GM19240 (cell line): ENCODE results near the gene UCK2.

ENCODE experiments used
- DNase-seq: peaks from one replicate; pipeline ENCODE4 v3.0.0; 2011; ENCODE audit warnings: low spot score; ENCODE audit not compliant: insufficient read length

Gene UCK2

DNA sequence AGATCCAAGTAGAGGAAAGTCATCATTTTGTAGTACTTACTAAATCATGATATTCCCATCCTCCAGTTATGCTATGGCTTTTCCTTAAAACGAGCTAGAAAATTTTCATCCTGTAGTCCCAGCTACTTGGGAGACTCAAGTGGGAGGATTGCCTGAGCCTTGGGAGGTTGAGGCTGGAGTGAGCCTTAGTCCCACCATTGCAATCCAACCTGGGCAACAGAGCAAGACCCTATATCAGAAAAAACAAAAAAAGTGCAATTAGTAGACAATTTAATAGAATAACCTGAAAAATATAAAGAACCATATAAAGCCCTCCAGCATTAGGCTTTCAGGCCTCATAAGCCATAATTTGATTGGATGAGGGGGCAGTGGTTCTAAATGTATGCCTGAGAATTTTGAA, 6.8 kb downstream of the UCK2 start:
- DNase-seq, result no peak

DNA sequence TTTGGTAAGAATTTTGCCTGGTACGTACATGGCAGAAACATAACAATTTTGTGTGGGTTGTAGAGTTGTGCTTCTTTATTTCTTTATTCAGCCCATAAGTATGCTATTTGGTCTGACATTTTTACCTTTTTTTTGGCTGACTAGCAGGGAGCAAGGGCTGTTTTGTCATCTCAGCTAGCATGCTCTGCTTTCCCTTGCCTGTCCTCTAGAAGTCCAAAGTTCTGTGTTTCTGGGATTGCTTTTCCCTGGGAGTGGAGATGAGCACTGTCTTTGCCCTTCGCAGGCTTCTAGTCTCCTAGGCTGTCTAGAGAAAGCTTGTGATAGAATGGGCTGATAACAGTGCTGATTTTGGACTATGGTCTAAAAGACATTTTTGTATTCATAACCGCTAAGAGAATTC, 7.5 kb downstream of the UCK2 start:
- DNase-seq, result no peak

DNA sequence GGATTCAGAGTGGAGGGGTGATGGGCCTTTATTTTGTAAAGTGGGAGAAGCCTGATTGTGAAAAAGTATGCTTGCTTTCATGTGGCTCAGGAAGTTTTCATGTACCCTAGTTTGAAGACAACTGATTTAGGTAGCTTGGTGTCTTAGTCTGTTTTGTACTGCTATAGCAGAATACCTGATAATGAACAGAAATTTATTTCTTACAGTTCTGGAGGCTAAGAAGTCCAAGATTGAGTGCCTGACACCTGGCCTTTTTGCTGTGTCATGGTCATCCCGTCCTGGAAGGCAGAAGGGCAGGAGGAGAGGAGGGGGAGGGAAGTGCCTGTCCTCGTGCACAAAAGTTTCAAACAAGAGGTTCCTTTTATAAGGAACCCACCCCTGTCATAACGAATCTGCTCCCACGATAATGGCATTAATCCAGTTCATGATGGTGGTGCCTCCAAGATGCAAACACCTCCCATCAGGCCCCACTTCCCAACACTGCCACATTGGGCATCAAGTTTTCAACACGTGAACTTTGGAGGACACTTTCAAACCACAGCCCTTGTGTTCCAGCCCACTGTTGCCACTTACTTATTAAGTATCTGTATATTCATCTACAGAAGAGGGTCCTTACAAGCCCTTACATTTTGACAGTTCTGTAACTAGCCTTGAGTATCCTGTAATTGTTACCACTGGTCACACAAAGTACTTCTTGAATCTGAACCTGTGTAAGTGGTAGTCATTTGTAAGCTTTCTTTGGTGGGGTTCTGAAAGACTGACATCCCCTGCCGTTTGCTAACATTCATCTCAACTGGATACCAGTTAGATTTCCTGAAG, 9.5 kb downstream of the UCK2 start:
- no peak for DNase-seq

DNA sequence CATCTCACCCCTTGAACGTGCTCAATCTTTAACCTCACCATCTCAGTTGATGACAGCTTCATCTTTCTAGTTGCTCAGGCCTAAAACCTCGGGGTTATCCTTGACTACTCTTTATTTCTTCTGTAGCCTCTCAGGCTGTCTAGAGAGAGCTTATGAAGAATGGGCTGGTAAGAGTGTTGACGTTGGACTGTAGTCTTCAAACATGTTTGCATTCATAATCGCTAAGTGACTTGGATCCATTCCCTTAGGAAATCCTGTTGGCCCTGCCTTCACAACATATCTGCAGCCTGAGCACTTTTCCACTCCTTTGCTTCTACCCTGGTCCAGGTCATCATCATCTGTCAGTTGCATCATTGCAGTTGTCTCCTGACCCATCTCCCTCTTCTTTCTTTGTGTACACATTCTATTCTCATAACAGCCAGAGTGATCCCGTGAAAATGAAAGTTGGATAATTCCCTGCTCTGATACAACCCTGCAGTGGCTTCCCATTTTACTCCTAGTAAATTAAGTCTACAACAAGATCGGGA, 10.5 kb downstream of the UCK2 start:
- no peak for DNase-seq

DNA sequence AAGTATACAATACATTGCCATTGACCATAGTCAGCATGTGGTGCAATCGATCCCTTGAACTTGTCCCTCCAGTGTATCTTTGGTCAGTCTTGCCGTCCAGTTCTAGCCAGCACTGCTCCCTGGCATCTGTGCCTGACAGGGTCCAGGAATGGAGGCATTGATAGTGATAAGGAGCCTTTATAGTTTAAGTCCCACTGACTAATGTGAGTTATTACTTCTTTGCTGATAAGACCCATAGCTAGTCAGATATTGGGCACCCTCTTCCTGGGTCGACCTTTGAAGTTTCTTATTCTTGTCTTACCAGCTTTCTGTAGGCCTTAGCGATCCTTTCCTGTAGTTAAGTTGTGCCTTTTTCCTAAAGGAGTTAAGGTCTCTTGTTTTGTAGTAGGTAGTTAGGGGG, 13.0 kb downstream of the UCK2 start:
- DNase-seq, result no peak

DNA sequence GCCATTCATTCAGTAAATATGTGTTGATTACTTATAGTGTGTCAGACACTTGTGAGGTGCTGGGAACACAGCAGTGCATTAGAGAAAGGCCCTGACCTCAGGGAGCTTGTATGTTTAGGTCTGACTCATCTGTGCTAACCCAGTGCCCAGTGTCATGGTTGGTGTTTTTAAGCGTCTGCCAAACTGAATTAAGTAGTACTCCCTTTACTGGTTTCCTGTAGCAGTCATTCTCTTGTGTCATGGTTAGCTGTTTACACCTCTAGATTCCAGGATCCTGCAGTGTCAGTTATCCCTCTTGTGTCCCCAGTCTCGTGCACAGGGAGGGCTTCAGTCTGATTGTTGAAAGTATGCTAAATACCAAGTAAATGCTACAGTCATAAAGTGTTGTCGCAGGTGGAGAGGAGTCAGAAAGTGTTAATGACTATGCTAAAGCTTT, 14.2 kb downstream of the UCK2 start:
- DNase-seq, result no peak

DNA sequence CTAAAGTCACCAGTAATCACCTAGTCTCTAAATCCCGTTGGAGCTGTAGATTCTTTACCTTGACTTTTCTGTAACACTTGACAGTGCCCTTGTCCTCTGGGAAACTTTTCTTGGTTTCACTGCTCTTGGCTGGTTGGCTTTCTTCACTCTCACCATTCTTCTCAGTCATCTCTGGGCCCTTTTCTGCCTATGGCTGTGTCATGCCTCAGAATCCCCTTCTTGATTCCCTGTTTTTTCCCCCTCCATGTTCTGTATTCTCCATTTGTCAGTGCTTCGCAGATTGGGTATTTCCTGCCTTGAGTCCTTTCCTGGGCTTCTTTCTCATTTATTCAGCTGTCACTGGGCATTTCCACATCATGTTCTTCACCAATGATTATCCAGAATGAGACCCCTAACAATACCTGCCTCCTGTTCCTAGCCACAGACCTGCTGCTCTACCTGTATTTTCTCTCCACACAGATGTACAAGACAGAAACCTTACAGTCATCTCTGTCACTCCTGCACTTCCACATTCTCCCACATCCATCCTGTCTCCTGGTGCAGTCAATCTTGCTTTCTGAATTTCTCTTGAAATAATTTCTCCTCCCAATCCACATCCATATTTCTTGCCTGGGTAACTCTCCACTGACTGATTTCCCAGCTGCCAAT, 14.7 kb downstream of the UCK2 start:
- no peak for DNase-seq

DNA sequence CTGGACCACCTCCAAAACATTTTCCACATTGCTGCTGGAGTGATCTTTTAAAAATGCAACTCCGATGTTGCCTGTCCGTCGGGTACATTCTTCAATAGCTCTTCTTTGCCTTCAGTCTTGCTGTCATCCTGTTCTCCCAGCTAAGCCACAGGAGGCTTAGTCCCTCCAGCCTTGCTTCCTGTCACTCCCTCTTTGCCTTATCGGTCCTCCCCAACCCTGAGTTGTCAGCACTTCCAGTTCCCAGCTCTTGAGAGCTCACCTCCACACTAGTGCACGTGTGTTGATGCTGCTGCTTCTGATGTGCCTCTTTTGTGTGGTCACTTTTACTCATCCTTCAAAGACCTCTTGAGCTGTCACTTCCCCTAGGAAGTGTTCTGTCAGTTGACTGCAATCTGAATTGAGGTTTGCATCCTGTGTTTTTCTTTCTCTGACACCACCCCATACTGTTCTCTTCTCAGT, 15.3 kb downstream of the UCK2 start:
- no peak for DNase-seq

DNA sequence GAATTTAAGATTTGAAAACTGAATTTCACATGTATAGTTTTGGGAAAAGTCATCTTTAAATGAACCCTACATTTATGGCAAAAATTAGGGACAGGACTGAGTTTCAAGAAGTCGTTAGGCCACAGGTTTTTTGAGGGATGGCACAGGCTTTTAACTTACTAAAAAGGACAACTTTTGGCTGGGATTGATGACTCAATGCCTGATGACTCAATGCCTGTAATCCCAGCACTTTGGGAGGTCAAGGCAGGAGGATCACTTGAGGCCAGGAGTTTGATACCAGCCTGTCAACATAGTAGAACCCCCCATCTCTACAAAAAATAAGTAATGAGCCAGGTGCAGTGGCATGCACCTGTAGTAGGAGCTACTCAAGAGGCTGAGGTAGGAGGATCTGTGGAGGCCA, 15.9 kb downstream of the UCK2 start:
- DNase-seq, result no peak

DNA sequence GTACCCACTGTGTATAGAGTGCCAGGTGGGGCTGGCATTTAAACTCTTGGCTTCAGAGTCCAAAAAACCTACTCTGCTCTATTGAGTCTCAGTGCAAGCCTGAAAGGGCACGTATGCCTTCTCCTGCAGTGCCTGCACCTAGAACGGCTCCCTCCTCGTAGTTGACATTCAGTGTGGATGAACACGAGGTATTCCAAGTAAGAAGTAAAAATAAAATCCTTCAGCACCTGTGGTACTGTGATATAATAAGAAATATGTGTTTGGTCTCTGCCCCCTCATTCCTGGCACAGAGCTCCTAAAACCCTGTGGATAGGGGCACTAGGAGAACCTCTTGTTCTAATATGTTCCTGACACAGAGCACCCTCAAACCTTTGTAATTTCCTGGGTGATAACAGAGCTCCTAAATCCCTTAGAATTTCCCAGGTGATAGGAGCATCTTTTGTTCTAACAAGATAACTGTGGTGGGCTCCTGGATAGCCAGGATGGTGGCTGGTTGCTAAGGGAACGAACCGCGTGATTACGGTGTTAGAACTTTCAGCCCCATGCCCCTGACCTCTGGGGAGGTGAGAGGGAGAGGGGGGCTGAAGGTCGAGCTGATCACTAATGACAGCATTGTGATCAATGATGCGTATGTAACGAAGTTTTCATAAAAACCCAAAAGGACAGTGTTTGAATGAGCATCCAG, 16.8 kb downstream of the UCK2 start:
- DNase-seq, result no peak

GRCh38 chr1:165844933-165845332, 17.5 kb downstream of the UCK2 start:
- DNase-seq, result no peak

DNA sequence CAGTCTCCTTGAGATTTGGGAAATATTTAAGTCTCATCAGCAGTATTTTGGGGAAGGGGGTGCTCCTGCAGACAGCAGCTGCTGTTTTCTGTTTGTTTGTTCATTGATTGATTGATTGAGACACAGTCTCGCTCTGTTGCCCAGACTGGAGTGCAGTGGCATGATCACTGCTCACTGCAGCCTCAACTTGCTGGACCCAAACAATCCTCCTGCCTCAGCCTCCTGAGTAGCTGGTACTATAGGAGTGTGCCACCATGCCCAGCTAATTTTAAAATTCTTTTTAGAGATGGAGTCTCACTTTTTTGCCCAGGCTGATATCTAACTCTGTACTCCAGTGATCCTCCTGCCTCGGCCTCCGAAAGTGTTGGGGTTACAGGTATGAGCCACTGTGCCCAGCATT, 18.2 kb downstream of the UCK2 start:
- DNase-seq, result no peak

DNA sequence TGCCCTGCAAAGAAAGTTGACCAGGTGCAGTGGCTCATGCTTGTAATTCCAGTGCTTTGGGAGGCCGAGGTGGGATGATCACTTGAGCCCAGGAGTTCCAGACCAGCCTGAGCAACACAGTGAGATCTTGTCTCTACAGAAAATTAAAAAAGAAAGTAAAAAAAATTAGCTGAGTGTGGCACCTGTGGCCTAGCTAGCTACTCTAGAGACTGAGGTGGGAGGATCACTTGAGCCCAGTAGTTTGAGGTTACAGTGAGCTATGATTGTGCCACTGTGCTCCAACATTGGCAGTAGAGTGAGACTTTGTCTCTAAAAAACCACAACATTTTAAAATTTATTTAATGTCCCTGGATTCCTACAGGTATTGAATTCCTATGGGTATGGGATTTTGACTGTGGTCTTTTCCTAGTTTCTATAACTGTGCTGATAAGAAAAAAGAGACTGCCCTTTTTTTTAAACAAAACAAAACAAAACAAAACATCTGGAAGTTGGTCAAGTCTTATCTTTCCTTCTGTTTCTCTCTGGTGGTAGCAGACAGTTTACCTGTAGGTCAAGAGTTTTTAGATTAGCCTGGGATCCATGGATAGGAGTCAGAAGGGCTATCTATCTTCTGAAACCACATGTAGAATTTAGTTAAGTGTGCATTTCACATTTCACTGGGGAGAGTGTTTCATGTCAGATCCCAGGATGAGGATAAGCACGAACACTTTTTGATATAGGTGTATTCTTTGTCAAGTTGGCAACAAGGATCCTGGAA, 18.8 kb downstream of the UCK2 start:
- no peak for DNase-seq

DNA sequence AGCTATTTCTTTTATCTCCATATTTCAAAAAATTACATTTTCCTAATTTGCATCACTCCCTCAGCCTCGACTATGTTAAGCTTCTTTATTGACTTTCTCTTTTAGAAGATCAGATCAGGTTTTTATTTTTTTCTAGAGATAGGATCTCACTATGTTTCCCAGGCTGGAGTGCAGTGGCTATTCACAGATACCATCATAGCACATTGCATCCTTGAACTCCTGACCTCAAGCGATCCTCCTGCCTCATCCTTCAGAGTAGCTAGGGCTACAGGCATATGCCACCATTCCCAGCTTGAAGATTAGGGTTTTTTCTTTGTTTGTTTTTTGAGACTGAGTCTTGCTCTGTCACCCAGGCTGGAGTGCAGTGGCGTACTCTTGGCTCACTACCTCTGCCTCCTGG, 20.1 kb downstream of the UCK2 start:
- no peak for DNase-seq

- no peak for DNase-seq
These were observed 22.1 kb downstream of the UCK2 start for GRCh38 chr1:165849353-165850133.

- DNase-seq, result no peak
These were observed 23.7 kb downstream of the UCK2 start for GRCh38 chr1:165851034-165851658.

DNA sequence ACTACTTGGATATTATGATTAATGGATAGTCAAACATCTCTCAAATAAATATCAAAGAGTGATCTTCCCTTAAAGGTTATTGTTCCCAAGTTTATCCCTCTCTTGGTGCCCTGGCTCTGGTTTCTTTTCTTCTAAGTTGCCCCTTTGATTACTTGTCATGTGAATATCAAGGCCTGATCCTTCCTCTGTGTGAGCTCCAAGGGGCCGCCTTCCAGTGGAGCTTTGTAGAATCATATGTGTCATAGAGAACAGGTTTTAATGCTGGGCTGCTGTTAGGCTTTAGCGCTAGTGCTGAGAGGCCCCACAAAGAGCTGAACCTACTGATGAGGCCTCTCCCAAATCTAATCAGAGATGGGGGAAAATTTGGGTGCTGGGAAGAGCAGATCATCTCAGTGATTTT, 25.5 kb downstream of the UCK2 start:
- DNase-seq, result no peak

DNA sequence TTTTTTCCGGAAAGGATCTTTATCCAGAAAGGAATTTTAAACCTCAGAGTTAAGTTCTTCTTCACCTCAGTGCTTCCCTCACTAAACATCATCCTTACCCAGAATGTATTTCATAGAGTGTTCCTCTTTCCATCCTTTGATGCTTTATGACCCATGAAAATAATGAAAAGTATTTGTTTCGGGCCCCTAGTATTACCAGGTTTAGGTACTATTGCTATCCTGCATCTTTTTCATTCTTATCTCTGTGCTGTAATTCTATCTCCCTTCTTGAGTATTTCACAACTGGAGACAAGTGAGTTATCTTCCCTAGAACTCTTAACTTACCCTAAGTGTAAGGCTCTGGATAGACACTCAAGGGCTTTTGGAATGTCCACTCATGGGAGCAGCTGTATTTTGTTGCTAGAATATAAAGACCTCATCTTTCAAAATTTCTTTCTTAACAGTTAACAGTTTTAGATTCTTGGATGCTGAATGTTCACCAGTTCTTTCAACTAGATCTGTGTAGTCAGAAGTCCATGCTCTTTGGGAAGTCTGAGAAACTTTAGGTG, 26.2 kb downstream of the UCK2 start:
- no peak for DNase-seq

- DNase-seq, result no peak
These were observed 26.9 kb downstream of the UCK2 start for GRCh38 chr1:165854101-165854845.
